HG03439 (cell line): ENCODE results near the gene SIGMAR1.
A peak's percentile ranks its signal among the peaks of the same experiment; 100 is the strongest.

Experiments
- ATAC-seq: cut with Tn5 transposase; IDR thresholded peaks from one replicate; pipeline ENCODE4 v1.9.1; 2021; ENCODE audit warnings: mild to moderate bottlenecking, moderate library complexity; ENCODE audit not compliant: unreplicated experiment

Gene SIGMAR1

DNA sequence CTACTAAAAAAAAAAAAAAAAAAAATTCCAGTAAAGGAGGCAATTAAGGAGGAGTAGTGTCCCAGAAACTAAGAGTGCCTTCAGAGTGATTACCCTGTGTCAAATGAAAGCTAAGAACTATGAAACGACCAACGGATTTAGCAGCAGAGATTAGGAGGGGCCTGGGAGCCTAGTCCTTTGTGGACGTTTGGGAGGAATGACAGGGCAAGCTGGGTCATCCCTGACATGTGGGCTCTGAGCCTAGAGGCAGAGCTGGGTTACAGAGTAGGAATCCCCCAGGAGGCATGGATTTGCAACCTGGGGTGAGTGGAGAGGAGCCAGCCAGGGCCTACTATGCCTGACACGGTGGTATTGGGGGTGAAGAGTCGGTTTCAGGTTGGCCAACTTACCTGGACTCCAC lies 4.4 kb downstream of the SIGMAR1 start:
- ATAC-seq: no peak

- ATAC-seq: no peak
Measured at GRCh38 chr9:34630402-34631154, 7.0 kb downstream of the SIGMAR1 start.

- no peak for ATAC-seq
Measured at GRCh38 chr9:34629491-34629808, 8.1 kb downstream of the SIGMAR1 start.

DNA sequence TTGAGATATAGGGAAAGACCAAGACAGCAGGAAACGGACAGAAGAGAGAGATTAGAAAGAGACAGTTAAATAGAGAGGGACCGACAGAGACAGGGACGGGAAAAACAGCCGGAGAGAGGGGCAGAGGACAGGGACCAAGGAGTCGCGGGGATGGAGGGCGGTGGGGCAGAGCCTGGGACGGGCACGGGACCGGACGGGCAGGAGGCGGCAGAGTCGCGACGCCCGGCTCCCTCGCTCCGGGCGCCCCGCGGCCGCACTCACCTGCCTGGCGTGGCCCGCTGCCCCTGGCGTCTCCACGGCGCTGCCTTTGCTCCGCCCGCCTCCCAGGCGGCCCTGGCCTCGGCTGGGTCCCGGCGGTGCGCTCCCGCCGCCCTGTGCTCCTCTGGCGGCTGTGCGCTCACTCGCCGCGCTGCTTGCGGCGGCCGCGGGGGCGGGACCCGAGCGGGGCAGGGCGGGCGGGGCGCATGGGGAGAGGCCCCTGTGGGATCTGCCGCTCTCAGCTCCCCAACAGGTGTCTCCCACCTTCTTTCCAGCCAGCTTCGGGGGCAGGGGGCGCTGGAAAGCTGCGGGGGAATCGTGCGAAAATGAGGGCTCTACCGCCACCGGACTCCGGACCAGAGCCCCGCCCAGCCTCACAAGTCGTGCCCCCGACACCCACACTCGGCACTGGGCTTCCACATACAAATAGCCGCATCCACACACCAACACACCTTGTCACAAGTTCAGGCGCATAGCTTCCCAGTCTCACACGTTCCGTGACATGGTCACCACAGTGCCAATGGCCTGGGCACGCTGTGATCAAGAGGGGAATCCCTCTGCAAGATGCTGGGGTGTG lies 8.7 kb downstream of the SIGMAR1 start, which contains the start of gene ARID3C:
Gene ARID3C, minus strand, starts transcription at position 411 of the 835 bp plus-strand sequence. CDS start 1,052 bp downstream, outside the sequence.
- no peak for ATAC-seq

DNA sequence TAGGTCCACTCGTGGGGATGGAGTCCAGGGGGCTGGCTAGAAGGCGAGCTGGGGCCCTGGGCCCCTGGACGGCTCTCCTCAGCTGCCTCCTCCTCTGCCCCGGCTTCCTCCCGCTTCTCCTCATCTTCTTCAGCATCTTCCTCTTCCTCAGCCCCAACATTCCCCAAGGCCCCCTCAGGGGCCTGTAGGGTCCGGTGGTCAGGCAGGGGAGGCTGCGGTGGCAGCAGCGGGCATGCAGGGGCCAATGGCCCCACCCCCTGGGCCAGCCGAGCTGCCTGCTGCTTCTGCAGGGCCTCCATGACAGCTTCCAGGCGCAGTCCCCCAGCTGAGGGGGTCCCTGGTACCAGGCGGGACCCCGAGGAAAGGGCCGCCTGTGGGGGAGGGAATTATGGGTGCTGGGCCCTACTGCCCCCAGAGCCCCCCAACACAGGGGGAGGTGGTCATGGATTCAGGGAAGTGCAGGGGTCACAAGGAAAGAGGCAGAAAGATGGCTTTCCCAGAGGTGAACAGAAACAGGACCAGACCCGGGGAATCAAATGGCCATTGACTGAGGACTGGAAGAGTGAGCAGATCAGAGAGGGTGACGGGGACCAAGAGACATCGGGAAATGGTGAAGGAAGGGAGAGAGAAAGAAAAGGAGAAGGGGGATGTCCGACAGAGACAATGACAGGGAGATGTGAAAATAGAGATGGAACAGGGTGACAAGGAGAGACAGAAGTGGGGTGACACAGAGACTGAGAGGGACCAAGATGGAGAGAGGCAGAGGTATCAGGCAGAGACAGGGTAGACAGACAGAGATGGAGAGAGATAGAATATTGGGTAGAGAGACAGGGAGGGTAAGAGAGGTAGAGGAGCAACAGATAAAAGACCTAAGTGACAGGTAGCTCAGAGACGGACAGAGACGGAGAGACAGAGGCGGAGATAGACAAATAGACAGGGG lies 9.6 kb downstream of the SIGMAR1 start:
- no peak for ATAC-seq

GRCh38 chr9:34625186-34625486 lies 12.5 kb downstream of the SIGMAR1 start:
- ATAC-seq: no peak

- no peak for ATAC-seq
Measured at GRCh38 chr9:34624475-34625185, 13.0 kb downstream of the SIGMAR1 start.

GRCh38 chr9:34623374-34624235 lies 14.0 kb downstream of the SIGMAR1 start:
- ATAC-seq: no peak

- ATAC-seq: peak; percentile 97
Measured at GRCh38 chr9:34620061-34620994, 17.3 kb downstream of the SIGMAR1 start, which contains the start of gene DCTN3. DCTN3 (minus strand) TSS chr9:34620495; CDS start chr9:34620464, 31 bp downstream.

- no peak for ATAC-seq
Measured at GRCh38 chr9:34615132-34615531, 22.5 kb downstream of the SIGMAR1 start.

GRCh38 chr9:34612788-34613390 lies 24.7 kb downstream of the SIGMAR1 start:
- no peak for ATAC-seq

- ATAC-seq: peak; percentile 80
Measured at GRCh38 chr9:34611811-34612787, 25.5 kb downstream of the SIGMAR1 start, which contains the start of gene RPP25L. RPP25L (minus strand) TSS chr9:34612097; CDS start chr9:34611296, 801 bp downstream.

- no peak for ATAC-seq
Measured at GRCh38 chr9:34611251-34611810, 26.3 kb downstream of the SIGMAR1 start.

DNA sequence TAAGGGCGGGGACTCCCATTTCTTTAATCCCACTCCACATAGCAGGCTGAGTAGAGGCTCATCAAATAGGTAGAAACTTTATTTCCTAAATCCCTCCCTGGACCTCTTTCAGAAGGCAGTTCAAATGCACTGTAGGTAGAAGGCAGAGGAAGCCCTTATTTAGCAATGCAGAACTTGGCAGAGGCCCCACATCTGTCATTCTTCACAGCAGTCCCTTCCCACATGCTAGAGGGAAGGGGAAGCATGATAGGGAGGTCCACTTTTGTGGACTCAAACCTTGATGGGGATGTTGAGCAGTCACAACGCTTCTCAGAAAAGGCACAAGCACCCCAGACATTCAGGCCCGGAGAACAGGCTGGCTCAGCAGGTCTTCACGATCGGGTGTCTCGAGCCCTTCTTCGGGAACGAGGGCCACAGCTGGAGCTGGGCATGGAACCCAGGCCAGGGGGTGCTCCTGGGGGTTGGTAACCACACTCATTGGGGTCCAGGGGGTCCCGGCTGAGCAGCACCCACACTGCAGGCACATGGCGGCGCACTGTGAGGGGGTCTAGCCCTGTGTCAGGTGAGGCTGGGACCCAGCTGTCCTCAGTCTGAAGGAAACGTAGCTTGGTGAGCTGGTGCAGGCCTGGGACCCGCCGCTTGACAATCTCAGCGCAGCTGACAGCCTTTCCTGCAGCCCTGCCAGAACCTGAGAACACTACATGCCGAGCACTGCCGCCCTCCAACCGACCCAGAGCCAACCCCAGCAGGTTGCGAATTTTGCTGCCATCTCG lies 27.0 kb downstream of the SIGMAR1 start:
- no peak for ATAC-seq

DNA sequence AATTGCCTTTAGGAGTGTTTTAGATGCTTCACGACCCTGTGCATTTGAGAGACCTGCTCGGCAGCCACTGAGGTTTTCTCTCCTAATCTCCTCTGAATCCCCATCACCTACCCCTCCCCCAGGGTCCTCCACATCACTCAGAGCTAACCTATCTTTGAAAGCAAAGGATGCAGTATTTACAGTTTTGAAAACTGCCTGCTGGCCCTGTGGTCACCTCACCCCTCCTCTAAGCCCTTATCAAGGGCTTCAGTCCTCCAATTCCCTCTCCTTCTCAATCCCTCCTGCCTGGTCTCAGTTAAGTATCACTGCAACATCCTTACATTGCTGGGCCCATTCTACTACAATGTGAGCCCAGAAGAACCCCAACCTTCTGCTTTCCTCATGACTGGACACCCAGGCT lies 30.3 kb downstream of the SIGMAR1 start:
- no peak for ATAC-seq

DNA sequence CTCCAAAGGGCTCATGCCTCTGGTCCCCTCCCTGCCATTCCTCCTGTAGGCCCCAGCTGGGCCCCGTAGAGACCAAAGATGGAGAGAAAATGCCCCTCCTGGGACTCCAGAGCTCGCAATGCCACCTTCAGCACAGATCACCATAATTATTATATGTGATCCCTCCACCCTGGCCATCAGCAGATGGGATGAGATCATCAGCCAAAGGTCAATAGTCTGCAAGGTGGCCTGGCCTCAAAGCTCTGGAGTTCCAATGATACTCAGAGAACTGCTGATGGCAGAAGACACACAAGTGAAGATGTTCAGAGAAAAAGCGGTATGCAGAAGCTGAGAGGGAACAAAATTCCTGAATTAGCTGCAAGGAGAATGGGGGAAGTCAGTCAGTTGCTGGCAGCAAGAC lies 30.7 kb downstream of the SIGMAR1 start:
- no peak for ATAC-seq
